SIG-M5 treated with dmso at 0.1 percent for 504 hours (cell line): ENCODE data around the gene PRPSAP1.
"Not testable (repeated sequence)": the region's sequence is repeated elsewhere in the genome, so short reads cannot be mapped to it uniquely, and the experiment has no call there.

ENCODE experiments used
- DNase-seq: peaks from one replicate; lab custom pipeline; 2025; ENCODE audit not compliant: unreplicated experiment; lab: John Stamatoyannopoulos, UW

The PRPSAP1 gene

DNA sequence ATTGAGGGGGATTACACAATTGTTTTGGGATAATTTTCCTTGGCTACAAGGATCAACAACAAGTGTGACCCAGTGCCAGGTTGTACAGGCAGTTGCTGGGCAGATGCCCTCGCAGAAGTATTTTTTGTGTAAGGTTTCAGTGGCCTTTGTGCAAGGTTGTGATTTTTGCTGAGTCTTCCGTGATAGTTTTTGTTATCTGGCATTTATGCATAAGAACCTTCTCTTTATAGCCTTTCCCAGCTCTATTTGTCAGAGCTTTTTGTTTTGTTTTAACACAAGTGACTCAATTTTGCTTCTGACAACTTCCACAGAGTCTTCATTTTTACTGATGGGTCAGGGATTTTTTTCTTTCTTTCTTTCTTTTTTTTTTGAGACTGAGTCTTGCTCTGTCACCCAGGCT is 6.7 kb upstream of the PRPSAP1 start:
- no peak for DNase-seq

DNA sequence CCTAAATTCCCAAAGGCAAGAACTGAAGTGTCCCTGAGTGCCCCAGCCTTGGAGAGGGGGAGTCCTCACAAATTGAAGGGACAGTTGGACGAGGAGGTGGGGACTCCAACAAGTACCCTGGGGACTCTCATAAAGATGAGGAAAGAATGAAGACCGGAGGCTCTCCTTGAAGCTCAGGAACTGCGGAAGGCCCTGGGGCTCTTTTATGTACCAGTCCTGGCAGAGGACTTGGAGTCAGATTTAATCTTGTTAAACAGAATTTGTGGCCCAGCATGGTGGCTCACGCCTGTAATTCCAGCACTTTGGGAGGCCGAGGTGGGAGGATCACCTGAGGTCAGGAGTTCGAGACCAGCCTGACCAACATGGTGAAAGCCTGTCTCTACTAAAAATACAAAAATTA is 6.1 kb upstream of the PRPSAP1 start:
- not testable (repeated sequence) for DNase-seq

DNA sequence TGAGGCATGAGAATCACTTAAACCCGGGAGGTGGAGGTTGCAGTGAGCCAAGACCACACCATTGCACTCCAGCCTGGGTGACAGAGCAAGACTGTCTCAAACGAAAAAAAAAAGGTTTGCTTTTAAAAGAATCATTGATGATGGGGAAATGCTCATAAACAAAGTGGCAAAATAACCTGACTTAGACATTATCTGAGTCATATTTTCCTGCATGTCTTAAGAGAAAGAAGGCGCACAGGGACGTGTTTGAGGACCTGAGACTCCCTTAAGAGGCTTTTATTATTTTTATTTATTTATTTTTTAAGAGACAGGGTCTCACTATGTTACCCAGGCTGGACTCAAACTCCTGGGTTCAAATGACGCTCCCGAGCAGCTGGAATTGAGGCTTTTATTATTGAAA is 5.7 kb upstream of the PRPSAP1 start:
- DNase-seq, result no peak

DNA sequence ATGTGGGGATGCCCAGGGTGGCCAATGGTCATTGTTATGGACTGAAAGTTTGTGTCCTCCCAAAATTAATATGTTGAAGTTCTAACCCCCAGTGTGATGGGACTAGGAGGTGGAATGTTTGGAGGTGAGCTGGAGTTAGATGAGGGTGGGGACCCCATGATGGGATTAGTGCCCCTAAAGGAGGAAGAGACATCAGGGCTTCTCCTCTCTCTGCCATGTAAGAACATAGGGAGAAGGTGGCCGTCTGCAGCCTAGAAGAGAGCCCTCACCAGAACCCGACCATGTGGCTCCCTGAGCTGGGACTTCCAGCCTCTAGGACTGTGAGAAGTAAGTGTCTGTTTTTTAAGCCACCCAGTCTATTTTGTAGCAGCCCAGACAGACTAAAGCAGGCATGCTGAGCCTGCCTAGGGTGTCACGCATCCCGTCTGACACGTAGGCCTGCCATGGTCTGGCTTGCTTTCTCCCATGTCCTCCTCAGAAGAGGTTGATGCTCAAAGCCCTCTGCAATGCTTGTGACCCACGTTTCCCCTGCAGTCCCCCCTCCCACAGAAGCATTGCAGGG is 4.0 kb upstream of the PRPSAP1 start:
- DNase-seq, result no peak

DNA sequence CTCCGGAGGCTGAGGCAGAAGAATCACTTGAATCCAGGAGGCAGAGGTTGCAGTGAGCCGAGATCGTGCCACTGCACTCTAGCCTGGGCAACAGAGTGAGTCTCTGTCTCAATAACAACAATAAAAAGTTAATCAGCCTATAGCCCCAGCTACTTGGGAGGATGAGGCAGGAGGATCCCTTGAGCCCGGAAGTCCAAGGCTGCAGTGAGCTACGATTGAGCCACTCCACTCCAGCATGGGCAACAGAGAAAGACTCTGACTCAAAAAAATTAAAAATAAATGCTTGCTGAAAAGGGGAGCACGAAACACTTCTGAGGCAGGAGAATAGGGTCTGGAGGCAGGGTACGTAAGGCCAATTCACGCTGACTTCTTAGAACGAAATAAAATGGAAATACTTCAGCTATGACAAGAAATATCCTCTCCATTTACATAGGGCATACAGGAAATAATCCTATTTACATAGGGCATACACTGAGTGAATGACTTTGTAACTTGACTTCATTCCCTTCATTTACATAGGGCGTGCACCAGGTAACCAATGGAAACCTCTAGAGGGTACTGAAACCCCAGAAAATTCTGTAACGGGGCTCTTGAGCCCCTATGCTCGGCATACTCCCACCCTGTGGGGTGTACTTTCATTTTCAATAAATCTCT is 3.2 kb upstream of the PRPSAP1 start:
- DNase-seq, result no peak

GRCh38 chr17:76354747-76355310 is 1.1 kb upstream of the PRPSAP1 start:
- DNase-seq, result peak; percentile 37

- DNase-seq, result no peak
These were observed 607 bp upstream of the PRPSAP1 start for GRCh38 chr17:76354317-76354729.

DNA sequence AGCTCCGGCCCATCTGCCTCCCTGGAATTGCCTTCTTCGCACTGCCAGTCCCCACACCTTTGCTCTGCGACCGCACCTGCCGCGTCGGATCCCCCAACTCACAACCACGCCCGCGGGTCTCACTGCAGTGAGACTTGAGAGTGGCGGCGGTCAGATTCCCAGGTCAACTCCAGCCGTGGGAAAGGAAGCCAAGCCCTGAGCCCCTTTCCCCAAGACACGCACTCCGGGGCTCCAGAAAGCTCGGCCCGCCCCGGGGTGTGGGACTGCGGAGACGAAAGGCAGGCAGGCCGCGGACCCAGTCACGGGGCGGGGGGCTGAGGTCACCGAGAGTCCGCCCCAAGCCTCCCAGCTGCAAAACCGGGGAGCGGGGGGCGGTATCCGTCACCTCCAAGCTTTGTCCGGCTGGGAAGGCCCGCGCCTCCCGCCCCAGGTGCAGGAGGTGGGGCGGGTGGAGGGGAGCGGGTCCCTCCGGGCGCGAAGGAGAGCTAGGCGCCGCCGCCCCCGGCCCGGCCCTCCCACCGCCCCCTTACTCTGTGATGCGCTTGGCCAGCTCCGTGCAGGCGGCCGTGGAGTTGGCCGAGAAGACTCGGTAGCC is 615 bp downstream of the PRPSAP1 start:
- no peak for DNase-seq

DNA sequence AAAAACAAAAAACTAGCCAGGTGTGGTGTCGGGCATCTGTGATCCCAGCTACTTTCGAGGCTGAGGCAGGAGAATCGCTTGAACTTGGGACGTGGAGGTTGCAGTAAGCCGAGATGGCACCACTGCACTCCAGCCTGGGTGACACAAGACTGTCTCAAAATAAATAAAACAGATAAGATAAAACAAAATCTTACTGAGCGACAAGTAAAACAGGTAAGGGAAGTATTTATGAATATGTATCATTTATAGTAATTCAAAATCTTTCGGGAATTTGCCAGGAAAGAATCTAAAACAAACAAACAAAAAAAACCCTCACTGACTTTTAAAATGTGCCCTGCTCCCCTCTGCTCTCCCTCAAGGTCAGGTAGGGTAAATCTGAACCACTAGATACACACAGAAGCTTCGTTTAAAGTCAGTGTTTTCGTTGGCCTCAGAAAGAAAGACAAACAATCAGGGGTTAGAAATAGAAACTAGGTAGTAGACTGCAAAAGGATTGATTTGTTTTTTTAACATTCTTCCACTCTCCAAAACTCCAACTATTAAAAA is 2.1 kb downstream of the PRPSAP1 start:
- no peak for DNase-seq

DNA sequence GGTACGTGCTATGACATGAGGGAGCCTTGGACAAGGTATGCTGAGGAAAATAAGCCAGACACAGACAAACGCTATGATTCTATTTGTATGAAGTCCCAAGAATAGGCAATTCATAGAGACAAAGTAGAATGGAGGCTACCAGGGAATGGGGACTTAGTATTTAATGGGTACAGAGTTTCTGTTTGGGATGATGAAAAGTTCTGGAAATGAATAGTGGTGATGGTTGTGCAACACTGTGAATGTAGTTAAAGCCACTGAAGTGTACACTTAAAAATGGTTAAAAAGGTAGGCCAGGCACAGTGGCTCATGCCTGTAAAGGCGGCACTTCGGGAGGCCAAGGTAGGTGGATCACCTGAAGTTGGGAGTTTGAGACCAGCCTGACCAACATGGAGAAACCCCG is 3.3 kb downstream of the PRPSAP1 start:
- no peak for DNase-seq

DNA sequence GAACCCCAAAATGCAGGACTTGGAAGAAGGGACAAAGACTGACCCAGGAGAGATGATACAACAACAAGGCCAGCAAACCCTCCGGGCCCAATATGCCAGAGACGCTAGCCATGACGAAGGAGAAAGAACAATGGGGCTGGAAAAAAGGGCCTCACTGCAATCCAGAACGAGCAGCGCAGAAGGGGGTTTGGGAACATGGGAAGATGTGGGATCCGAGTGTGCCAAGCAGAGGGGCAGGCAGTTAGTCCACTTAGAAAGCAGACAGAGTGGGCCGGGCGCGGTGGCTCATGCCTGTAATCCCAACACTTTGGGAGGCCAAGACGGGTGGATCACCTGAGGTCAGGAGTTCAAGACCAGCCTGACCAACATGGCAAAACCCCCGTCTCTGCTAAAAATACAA is 6.8 kb downstream of the PRPSAP1 start:
- not testable (repeated sequence) for DNase-seq

DNA sequence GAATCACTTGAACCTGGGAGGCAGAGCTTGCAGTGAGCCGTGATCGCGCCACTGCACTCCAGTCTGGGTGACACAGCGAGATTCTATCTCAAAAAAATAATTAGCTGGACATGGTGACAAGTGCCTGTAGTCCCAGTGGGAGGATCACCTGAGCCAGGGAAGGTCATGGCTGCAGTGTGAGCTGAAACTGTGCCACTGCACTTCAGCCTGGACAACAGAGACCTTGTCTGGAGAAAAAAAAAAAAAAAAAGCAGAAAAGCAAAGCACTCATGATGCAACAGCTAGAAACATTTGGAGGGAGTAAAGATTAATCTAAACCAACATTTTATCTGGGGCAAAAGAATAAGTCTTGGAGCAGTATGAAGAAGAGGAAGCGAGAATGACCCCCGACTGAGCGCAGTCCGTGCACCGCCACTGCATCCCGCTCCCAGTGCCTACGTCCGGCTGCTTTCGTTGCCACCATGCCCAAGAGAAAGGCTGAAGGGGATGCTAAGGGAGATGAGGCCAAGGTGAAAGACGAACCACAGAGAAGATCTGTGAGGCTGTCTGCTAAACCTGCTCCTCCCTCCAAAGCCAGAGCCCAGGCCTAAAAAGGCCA is 8.2 kb downstream of the PRPSAP1 start:
- peak; percentile 18 for DNase-seq

DNA sequence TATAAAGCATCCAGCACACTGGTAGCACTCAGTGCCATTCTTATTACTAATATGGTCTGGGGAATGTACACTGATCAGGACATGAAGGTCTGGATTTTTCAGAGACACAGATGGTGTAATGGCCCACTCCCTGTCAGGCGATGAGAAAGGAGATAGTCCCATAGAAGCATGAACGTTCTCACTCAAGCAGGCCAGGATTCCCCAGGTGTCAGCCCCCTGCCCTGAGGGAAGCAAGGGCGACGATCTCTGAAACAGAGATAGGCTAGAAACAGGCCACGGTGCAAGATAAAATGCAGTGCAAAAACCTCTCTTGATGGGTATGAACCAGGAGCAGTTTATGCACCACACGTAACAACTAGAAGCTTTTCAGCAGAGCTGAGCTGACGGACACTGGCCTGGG is 10.6 kb downstream of the PRPSAP1 start:
- DNase-seq, result no peak

GRCh38 chr17:76341301-76341700 is 12.4 kb downstream of the PRPSAP1 start:
- no peak for DNase-seq

- DNase-seq, result no peak
These were observed 16.3 kb downstream of the PRPSAP1 start for GRCh38 chr17:76337413-76337777.

- no peak for DNase-seq
These were observed 16.8 kb downstream of the PRPSAP1 start for GRCh38 chr17:76336756-76337412.

DNA sequence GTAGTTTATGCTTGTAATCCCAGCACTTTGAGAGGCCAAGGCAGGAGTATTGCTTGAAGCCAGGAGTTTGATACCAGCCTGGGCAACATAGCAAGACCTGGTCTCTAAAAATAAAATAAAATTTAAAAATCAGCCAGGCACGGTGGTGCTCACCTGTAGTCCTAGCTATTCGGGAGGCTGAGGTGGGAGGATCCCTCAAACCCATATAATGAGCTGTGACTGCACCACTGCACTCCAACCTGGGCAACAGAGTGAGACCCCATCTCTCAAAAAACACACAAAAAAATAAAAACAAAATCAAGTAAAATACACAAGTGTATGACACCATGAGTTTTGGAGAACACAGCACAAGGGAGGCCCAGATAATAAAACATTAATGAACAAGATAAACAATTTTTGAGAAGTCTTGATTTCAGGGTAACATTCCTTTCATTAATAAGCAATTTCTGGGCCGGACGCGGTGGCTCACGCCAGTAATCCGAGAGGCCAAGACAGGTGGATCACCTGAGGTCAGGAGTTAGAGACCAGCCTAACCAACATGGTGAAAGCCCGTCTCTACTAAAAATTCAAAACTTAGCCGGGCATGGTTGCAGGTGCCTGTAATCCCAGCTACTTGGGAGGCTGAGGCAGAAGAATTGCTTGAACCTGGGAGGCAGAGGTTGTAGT is 17.9 kb downstream of the PRPSAP1 start:
- DNase-seq, result no peak

DNA sequence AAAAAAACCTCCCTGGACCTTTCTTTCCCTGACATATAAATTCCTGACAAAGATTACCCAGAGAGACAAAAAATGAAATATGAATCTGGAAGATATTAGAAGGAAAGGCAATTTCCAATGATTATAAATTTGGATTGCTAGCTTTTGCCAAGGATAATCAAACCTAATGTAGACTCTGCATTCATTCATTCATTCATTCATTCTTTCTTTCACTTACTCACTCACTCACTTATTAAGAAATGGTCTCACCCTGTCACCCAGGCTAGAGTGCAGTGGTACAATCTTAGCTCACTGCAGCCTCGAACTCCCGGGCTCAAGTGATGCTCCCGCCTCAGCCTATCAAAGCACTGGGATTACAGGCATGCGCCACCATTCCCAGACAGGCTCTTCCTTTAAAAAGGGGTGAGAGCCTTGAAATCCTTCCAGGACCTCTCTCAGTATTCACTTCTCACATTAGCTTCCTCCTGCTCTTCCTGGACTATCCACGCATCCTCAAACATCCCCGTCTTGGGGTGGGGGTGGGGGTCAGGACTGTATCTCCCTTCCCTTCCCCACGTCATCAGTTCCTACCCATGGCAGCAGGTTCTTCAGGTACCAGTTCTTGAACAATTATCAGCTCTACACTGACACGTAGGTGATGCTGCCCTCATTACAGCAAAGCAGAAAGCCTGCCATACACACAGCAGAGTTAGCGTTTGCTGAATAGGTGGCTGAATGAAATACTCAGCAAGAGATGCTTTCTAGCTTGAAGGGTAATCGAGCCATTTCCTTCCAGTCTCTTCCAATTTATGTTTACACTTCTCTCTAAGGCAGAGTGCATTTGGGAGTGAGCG is 19.8 kb downstream of the PRPSAP1 start:
- no peak for DNase-seq

DNA sequence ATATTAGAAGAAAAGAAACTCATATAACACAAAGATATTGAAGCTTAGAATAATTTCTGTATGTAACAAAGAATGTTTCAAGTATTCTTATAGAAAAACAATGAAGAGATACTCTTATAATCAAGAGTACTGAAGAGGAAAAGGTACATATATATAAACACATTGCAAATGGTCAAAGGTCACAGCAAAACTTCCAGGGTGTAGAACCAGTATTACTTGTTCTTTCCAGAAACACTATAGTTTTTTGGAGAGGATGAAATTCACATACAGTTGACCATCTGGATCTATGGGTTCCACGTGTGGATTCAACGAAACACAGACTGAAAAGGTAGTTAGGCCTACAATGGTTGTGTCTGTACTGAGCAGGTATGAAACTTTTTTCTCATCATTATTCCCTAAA is 22.6 kb downstream of the PRPSAP1 start:
- peak; percentile 18 for DNase-seq

DNA sequence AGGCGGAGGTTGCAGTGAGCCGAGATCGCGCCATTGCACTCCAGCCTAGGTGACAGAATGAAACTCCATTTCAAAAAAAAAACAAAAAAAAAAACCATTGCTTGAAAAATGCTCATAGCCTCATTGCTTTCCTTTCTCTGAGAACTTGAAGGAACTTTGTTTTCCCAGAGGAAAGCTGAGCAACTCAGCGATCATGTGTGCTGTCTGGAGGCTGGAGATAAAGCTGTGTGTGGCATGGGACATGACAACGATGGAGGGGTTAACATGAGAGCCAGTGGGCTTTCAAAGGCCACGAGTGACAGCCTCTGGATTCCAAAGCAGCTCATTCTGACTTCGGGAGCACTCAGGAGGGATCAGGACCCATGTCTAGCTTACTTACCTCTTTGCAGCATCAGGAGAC is 24.1 kb downstream of the PRPSAP1 start:
- DNase-seq, result no peak
